BE2C (cell line): Measurements from ENCODE around the gene MAP2K7.

Experiments used
- DNase-seq: peaks from one replicate; pipeline ENCODE4 v3.0.0-alpha.2; 2020
- H3K27me3 ChIP-seq: fragments of 250-450 bp; sonication (Bioruptor Pico); 2 replicates; pipeline ENCODE4 v1.5.1; 2020; ENCODE audit warnings: mild to moderate bottlenecking
- H3K36me3 ChIP-seq: fragments of 250-450 bp; sonication (Bioruptor Pico); 2 replicates; pipeline ENCODE4 v1.5.1; 2020; ENCODE audit warnings: mild to moderate bottlenecking
- H3K4me1 ChIP-seq: fragments of 250-450 bp; sonication (Bioruptor Pico); 2 replicates; pipeline ENCODE4 v1.5.1; 2020
- H3K4me3 ChIP-seq: 2 replicates; pipeline ENCODE4 v1.5.1; 2011; ENCODE audit warnings: low read depth, low read length
- H3K9me3 ChIP-seq: fragments of 250-450 bp; sonication (Bioruptor Pico); 2 replicates; pipeline ENCODE4 v1.5.1; 2020
- CTCF ChIP-seq: IDR thresholded peaks from 2 replicates; pipeline ENCODE4 v1.5.1; 2012; ENCODE audit warnings: mild to moderate bottlenecking, low read depth, low read length

MAP2K7 gene

GRCh38 chr19:7874076-7874896 is 29.4 kb upstream of the MAP2K7 start, which contains the start of gene PRR36:
Gene PRR36 (minus strand): TSS chr19:7874390. CDS start chr19:7873689, 701 bp downstream.
- Histone ChIP-seq H3K4me3 (peak within 1 kb of the TSS; percentile 66), H3K27me3 (peaks cover 11% of the 10 kb centered on the region), H3K4me1 (peaks cover 3% of the 10 kb centered on the region; the same call in 1 of the 2 replicates), H3K9me3 (no peaks in the 10 kb centered on the region), H3K36me3 (no peaks in the 10 kb centered on the region)
- TF ChIP-seq CTCF, result no peak
- DNase-seq, result peak; percentile 83

- Histone ChIP-seq H3K4me3 (peak overlapping the region; percentile 66), H3K4me1 (peaks cover 3% of the 10 kb centered on the region; the same call in 1 of the 2 replicates), H3K36me3 (no peaks in the 10 kb centered on the region), H3K9me3 (no peaks in the 10 kb centered on the region), H3K27me3 (peaks cover 11% of the 10 kb centered on the region)
- TF ChIP-seq CTCF, result no peak
- no peak for DNase-seq
Observed at GRCh38 chr19:7874897-7875273, 28.8 kb upstream of the MAP2K7 start.

GRCh38 chr19:7877249-7877836 is 26.3 kb upstream of the MAP2K7 start:
- Histone ChIP-seq H3K4me3 (no peak overlapping the region), H3K4me1 (no peaks in the 10 kb centered on the region; the same call in 1 of the 2 replicates), H3K27me3 (peaks cover 11% of the 10 kb centered on the region), H3K9me3 (no peaks in the 10 kb centered on the region), H3K36me3 (no peaks in the 10 kb centered on the region)
- no peak for DNase-seq
- no peak for TF ChIP-seq CTCF

GRCh38 chr19:7879111-7879807 is 24.4 kb upstream of the MAP2K7 start:
- no peak for TF ChIP-seq CTCF

GRCh38 chr19:7879836-7880235 is 23.8 kb upstream of the MAP2K7 start:
- no peaks in the 10 kb centered on the region for H3K9me3 ChIP-seq
- no peaks in the 10 kb centered on the region for H3K36me3 ChIP-seq
- no peaks in the 10 kb centered on the region; the same call in 1 of the 2 replicates for H3K27me3 ChIP-seq
- no peak for DNase-seq
- TF ChIP-seq CTCF, result no peak
- H3K4me3 ChIP-seq, result no peak overlapping the region
- H3K4me1 ChIP-seq, result no peaks in the 10 kb centered on the region

More at GRCh38 chr19:7879111-7879807, 24.4 kb upstream of the MAP2K7 start:
- Histone ChIP-seq H3K36me3 (no peaks in the 10 kb centered on the region), H3K9me3 (no peaks in the 10 kb centered on the region), H3K4me3 (no peak overlapping the region), H3K27me3 (peaks cover 4% of the 10 kb centered on the region), H3K4me1 (no peaks in the 10 kb centered on the region)
- DNase-seq, result no peak
